HG03025 (cell line): ENCODE measurements around the gene CYP27A1.

Experiments
- ATAC-seq: cut with Tn5 transposase; IDR thresholded peaks from one replicate; pipeline ENCODE4 v1.9.1; 2021; ENCODE audit warnings: mild to moderate bottlenecking, moderate library complexity; ENCODE audit not compliant: unreplicated experiment, low FRiP score

The CYP27A1 gene

DNA sequence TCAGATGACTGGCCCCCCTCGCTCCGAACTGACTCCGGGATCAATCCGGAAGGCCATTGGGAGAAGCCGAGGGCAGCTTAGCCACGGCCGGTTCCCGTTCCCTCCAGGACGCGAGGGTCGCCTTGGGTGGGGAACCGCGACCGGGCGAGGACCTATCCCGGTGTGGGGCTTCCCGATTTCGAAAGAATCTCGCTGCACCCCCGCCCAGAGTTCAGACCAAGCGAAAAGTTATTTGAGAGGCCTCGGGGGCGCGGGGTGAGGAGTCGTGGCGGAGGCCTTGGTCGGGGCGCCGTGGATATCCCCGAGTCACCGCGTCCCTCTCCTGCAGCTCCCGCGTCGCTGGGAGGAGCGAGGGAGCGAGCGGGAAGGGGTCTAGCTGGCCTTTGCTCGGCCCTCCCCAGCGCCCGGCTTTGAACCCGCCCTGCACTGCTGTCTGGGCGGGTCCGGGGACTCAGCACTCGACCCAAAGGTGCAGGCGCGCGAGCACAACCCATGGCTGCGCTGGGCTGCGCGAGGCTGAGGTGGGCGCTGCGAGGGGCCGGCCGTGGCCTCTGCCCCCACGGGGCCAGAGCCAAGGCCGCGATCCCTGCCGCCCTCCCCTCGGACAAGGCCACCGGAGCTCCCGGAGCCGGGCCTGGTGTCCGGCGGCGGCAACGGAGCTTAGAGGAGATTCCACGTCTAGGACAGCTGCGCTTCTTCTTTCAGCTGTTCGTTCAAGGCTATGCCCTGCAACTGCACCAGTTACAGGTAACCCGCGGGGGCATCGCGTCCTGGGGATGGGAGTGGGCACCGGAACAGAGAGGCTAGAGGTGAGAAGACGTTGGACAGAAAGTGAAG lies at the start of gene CYP27A1:
Gene CYP27A1, plus strand, starts transcription at position 457 of the 837 bp plus-strand sequence. Its CDS starts 36 bp downstream, at position 493.
- no peak for ATAC-seq

DNA sequence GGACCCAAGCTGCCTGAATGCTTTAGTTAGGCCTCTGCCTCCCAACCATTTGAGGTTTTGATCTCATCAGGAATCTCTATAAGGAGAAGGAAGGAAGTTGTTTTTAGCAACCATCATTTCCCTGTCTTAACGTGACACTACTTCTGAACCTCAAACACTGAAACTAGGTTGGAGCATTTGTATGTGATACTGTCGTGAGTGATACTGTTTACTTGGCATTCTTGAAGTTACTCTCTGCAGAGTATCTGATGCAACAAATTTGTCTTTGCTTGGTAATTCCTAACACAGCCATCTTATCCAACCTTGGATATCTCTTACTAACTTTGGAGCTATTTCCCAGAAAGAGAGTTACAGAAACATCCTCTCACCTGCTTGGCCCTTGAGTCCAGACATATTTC lies 49.2 kb upstream of the CYP27A1 start:
- ATAC-seq: no peak

DNA sequence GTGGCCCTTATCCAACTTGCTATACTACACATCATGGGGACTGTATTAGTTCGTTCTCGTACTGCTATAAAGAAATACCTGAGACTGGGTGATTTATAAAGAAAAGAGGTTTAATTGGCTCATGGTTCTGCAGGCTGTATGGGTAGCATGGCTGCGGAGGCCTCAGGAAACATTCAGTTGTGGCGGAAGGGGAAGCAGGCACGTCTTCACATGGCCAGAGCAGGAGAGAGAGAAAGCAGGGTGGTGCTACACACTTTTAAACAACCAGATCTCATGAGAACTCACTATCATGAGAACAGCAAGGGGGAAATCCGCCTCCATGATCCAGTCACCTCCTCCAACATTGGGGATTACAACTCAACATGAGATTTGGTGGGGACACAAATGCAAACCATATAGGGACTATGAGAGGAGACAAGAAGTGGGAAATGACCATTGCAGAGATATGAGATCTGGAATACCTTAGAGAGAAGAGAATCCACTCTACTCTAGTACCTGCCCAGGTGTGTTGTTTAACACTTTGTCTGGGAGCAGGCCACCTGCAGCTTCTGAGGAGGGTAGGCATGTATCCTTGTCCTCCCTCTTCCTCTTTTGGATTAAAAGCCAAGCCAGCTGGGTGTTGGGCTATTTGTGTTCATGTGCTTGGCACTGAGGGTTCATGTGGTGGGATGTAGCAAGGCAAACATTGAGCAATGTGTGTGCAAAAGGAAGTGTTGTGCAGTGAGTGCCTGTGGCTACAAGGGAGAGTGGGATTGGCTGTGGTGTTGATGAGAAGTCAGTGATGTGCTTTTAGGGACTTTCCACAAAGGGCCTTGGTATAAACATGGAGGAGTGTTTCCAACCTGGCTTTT lies 48.6 kb upstream of the CYP27A1 start:
- no peak for ATAC-seq

DNA sequence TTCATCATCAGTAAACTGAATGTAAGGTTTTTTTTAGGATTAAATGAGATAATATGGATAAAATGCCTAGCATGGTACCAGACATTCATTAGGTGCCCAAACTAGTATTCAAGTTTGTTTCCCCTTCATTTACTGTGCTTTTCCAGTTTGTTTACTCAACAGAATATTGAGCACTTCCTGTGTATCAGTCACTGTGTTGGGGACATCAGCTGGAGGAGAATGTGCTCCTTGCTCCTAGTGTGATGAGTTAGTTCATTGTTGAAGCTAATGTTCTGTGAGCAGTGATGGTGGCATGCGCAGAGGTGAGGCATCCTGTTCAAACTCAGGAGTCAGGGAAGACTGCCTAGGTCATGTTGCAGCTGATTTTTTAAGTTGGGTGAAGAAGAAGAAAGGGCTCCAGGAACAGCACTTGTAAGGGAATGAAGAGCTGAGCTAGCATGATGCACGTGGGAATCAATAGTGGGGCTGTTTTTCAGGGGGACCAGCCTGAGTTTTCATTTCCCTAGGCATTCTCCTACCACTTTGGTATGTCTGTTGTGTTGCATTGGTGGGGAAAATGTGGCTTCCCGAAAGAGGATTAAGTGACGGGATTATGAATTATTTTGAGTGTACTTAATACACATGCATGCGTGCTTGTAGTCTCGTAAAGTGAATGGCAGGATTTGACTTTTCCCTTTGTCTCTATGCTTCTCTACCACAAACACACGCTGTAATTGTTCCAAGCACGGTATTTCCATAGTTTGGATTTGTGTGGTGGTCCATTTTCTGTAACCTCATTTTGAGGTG lies 47.6 kb upstream of the CYP27A1 start:
- ATAC-seq: no peak

DNA sequence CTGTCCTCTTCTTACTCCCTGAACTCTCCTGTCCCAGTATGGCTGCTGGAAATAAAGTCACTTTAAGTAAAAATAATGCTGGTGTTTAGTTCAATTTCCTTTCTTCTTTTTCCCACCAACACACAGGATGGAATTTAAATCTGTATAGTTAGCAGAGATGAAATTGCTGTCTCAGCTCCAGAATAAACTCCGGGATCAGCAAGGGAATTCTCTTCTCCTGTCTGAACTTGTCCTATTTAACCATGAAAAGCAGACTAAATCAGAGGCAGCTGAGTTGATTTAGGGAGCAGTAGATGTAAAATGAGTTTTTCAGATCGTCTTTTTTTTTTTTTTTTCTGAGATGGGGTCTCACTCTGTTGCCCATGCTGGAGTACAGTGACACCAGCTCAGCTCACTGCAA lies 45.4 kb upstream of the CYP27A1 start:
- ATAC-seq: no peak

DNA sequence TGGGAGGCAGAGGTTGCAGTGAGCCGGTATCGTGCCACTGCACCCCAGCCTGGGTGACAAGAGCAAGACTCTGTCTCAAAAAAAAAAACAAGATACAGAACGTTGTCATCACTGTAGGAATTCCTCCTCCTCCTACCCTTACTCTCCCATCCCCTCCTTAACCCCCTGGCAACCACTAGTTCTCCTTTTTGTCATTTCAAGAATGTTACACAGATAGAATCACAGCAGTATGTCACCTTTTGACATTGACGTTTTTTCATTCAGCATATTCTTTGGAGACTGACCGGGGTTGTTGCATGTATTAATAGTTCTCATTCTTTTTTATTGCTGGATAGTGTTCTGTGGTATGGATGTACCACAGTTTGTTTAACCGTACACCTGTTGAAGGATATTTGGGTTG lies 38.9 kb upstream of the CYP27A1 start:
- ATAC-seq: no peak

DNA sequence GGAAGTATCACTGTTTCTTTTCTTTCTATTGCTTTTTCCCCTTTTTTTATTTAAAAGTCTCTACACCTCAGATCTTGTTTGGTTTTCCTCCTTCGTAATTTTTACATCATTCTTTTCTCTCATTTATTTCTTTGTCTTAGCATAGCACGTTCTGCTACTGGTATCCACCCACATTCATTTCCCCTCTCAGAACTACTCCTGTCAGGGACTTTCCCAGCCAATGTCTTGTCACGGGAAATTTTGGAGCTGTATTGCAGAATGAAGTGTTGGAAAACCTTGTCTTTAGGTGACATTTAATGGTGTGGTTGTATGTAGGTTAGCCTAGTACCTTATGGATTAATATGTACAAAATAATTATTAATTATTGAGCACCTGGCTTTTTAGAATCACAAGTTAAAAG lies 37.3 kb upstream of the CYP27A1 start:
- no peak for ATAC-seq

DNA sequence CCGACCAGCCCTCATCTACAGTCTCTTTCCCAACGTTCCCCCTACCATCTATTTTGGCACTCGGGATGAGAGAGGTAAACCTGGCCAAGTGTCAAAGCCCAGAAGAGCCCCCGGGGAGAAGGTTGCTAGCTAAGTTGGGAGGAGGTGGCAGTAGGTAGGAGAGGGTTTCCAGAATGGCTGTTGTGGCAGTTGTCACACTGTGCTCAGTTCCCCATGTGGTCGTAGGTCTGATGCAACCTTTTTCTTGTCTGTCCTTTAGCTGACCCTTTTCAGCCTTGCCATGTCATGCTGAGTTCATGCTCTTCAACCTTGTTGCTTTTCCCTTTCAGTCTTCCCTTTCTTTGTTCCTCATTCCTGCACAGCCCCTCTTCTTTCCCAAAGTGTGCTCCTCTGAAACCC lies 36.8 kb upstream of the CYP27A1 start:
- ATAC-seq: no peak

DNA sequence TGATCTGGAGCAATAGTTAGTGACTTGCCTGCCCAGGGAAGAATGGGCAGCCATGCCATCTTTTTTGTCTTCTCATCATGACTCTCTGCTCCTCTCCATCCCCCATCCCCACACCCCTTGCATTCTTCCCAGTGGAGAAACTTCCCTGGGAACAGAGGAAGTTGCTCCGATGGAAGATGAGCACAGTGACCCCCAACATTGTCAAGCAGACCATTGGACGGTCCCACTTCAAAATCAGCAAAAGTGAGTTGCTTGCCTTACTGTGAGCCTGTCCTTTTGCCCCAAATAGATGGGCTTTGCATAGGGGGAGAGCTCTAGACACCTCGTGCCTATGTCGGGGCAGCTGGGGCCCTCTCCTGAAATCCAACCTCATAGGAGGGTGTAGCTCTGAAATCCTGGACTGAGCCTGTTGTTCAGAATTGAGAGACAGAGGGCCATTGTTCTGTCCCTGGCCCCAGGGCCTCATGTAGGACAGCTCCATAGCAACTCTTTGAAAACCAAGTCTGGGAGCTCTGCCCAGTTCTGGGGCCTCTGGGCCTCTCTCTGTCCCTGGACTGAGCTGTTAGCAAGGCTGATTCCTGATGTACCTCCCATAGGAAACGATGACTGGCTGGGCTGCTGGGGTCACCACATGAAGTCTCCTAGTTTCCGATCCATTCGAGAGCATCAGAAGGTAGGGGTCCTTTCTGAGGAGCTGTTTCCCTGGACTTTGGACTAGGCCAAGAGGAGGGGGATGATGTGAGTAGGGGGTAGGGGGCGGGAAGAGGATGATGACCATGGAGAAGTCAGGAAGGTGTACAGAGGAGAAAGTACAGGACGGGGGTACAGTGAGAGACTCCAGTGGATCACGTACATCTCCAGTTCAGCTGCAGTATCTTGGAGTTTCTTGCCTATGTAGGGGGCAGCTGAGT lies 36.1 kb upstream of the CYP27A1 start:
- no peak for ATAC-seq

DNA sequence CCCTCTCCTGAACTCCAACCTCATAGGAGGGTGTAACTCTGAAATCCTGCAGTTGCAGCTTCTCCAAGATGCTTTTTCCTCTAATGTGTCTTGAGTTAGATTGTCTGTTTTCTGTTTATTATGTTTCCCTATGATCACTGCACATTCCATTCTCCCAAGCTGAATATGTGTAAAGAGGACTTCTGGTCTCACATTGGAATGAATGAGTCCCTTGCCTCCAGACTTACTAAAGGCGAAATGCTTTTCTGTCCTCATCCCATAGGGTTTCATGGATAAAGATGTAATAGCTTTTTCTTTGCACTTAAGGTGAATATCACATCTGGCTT lies 35.5 kb upstream of the CYP27A1 start:
- no peak for ATAC-seq

DNA sequence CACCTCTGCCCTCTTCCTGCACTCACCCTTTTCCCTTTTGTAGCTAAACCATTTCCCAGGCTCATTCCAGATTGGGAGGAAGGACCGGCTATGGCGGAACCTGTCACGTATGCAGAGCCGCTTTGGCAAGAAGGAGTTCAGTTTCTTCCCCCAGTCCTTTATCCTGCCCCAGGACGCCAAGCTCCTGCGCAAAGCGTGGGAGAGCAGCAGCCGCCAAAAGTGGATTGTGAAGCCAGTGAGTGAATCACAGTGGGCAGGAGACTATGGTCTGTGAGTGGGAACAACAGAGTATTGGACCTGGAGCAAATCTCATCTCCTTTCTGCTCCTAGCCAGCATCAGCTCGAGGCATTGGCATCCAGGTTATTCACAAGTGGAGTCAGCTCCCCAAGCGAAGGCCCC lies 35.0 kb upstream of the CYP27A1 start:
- no peak for ATAC-seq

DNA sequence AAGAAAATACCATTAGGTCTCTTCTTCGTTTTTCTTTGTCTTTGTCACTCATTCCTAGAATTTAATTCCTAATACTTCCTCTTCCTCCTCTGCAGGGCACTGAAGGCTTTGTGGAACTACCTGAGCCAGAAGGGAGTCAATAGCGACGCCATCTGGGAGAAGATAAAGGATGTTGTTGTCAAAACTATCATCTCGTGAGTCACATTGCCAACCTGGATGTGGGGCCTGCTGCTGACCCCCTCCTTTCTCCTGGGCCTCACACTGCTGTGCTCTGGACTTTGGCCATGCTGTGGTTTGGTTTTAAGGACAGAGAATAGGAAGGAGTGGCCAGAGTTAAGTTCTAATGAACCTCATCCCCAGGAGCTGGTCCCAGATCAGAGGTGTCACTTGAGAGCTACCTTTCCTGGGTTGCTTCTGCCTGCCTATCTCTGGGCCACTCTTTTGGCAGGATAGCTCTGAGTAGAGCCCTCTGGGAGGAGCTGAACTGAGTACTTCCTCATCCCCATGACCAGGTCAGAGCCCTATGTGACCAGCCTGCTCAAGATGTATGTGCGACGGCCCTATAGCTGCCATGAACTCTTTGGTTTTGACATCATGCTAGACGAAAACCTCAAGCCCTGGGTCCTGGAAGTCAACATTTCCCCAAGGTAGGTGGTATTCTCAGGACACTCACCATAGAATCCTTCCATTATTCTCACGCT lies 33.1 kb upstream of the CYP27A1 start:
- no peak for ATAC-seq

DNA sequence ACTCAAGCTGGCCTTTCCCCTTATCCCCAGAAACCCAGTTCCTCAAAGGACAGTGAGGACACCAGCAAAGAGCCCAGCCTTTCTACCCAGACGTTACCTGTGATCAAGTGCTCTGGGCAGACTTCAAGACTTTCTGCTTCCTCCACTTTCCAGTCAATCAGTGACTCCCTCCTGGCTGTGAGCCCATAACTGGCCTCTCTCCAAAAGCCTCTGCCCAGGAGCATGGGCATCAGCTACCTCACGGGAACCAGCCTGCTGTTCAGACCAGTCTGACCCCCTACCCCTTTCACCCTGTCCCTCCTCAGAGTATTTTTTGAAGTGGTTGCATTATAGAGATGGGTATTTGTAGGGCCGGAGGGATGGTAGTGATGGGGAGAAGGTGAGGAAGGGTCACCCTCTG lies 27.7 kb upstream of the CYP27A1 start:
- ATAC-seq: no peak

DNA sequence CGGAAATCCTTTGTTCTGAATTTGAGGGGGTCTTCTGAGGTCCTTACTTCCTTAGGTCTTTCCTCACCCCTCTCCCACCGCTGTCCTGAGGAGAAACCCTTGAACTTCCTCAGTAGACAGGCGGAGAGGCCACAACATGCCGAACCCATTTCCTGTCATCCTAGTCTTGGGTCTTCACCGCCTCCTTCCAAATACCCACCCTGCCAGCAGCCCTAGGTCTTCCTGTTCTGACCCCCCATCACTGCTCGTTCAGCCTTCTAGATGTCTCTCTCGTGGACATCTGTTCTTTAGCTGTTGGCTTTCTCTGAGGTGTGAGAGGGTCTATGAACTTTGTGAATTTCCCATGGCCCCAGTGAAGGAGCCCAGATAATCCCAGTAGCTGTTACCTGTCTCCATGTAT lies 27.2 kb upstream of the CYP27A1 start:
- ATAC-seq: no peak

DNA sequence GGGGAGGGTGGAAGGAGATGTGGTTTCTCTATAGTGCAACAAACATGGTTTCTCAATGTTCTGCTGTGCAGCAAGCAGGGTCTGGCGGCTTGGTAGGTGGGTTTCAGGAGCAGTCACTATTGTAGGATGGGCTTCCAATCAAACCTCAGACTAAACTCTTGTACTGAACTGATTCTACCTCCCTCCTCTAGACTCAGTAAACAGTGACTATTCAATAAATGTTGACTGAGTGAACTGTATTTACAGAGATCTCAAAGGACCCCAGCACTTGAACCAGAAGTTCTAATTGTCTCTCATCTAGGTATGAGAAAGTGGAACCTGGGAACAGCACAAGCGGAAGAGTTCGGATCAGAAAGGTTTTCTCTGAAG lies 26.8 kb upstream of the CYP27A1 start:
- no peak for ATAC-seq

DNA sequence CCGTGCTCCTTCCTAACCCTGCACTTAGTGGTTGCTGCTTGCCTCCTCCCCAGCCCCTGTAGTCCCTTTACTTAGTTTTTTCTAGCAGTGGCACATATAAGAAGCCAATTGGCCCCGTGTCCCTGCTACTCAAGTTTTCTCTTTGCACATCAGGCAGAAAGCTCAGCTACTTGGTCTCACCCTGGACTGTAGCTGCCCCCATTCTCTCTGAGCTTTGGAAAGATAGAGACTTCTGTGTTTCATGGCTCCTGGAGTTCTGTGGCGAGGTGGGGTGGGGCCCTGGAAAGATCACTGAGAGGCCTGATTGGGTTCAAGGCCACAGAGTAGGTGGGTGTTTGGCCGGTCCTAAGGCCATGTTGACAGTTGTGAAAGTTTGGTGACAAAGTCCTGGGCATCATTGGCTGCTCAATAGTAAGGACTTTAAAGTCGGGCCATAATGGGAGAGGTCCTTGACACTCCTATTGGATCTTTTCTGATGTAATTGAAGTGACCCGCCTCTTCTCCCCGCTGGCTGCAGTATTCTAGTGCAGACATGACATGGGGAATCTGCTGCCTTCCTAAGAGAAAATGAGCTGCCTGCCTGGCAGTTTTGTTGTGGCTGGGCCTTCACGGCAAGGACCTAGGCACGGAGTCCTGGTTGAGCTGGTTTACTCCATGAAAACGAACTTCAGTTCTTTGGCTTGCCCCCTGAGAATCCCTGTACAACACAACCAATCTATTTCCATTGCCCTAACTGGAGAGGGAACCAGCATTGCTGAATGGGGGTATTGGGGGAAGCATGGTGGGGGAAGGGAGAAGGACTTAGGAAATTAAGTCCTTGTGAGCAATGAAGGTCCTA lies 26.2 kb upstream of the CYP27A1 start:
- no peak for ATAC-seq

DNA sequence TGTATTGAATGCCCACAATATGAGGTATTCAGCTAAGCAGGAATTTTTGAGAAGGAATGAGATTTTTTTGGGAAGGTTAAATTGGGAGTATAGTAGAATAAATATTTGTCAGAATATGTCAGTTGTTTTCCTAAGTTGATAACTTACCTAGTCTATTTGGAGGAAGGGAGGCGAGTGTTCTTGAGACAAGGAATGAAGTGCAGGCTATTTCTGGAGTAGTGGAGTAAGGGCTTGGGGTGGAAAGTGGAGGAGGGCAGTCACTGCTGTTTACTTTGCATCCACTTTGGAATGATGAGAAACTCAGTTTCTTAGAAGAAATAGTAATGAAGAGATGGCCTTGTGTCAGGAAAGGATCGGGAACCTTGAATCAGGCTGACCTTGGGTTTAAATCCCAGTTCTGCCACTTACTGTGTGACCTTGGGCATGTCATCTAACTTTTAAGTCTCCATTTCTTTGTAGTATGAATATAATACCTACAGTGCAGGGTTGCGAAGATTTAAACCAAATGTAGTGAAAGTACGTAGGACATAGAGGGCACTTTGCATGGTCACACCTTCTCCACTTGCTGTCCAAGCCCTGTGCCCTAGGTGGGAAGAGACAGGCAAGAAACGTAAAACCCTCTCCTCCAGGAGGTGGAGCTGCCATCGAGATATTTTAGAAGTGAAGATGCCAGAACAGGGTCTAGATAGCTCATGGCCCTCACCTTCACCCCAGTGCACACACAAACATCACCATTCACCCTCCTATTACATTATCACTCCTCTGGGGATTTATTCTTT lies 25.2 kb upstream of the CYP27A1 start:
- ATAC-seq: no peak

DNA sequence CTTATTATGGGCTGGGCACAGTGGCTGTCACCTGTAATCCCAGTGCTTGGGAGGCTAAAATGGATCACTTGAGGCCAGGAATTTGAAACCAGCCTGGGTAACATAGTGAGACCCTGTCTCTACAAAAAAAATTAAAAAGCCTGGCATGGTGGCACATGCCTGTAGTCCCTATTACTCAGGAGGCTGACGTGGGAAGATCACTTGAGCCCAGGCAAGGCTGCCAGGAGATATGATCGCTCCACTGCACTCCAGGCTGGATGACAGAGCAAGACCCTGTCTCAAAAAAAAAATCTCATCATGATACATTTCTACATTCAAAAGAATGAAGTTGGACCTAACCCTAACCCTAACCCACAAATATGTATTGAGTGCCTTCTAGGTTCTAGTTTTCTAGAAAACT lies 20.2 kb upstream of the CYP27A1 start:
- no peak for ATAC-seq
